ENCODE data around the gene KLHL21.
"Not testable (repeated sequence)": the region's sequence is repeated elsewhere in the genome, so short reads cannot be mapped to it uniquely, and the experiment has no call there.

KLHL21 gene

GRCh38 chr1:6602669-6603237 lies at the start of gene KLHL21:
Gene KLHL21 (minus strand): TSS chr1:6602869. CDS start chr1:6602817, 52 bp downstream.
- DNase-seq, result peak; percentile 79

GRCh38 chr1:6651909-6652308 lies 49.2 kb upstream of the KLHL21 start:
- no peak for DNase-seq

DNA sequence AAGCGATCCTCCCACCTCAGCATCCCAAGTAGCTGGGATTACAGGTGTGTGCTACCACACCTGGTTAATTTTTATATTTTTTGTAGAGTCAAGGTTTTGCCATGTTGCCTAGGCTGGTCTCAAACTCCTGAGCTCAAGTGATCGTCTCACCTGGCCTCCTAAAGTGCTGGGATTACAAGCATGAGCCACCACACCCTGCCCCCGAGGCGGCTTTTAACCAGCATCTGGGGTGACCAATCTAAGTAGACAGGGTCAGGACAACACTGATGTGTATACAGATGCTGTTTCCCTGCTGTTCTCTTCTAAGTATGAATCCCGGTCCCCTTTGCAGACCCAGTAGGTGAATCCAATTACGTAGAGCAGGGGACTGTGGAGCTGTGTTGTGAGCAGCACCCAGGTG lies 45.9 kb upstream of the KLHL21 start:
- DNase-seq, result no peak

GRCh38 chr1:6646499-6647148 lies 44.0 kb upstream of the KLHL21 start:
- no peak for DNase-seq

DNA sequence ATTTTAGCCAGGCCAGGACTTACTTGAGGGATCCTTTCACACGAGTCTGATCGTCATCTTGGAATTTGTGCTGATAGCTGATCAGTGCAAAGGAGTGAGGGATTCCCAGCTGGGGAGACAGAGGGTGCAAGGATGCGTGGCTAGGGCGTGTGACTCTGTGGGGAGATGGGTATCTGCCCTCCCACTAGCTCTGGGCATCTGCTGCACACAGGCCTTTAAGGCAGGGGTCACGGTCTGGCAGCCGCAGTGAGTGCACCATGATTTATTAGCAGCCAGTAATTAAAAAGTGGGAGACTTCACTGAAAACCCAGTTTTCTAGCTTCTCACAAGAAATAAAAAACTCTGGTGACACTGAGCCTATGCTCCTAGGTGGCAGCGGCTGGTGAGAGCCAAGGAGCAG lies 42.3 kb upstream of the KLHL21 start:
- no peak for DNase-seq

GRCh38 chr1:6640867-6641266 lies 38.2 kb upstream of the KLHL21 start:
- DNase-seq, result not testable (repeated sequence)

DNA sequence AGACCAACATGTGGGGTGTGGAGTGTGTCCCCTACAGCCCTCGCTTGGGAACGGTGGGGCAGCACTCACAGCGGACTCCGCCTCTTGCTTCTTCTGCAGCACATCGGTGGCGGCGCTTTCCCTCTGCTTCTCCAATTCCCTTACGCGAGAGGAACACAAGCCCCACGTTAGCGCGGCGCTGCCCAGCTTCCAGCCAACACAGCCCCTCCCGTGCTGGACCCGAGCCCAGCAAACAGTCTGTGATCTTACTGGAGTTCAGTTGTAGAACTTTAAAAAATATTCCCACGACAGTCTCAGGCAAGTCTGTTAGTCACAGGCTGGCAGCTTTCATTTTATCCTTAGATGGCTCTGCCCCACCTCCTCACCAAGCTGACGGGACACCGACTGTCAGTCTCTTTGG lies 35.6 kb upstream of the KLHL21 start:
- DNase-seq, result no peak

DNA sequence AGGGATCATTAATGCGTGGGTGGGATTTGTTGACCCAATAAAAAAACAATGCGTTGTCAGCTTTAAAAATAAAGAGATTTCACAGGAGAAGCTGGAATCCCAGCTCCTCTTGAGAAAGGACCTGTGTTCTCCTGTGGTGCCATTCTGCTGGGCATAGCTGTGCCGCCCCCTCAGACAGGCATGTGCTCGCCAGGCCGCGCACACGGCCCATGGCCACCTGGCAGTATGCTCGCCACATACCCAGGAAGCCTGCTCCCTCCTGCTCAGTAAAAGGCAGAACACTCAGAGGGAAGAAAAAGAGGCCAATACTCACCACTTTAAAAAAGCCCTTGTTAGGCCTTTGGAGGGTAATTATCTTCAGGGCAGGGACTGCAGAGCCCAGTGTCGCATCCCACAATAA lies 35.1 kb upstream of the KLHL21 start:
- DNase-seq, result no peak

DNA sequence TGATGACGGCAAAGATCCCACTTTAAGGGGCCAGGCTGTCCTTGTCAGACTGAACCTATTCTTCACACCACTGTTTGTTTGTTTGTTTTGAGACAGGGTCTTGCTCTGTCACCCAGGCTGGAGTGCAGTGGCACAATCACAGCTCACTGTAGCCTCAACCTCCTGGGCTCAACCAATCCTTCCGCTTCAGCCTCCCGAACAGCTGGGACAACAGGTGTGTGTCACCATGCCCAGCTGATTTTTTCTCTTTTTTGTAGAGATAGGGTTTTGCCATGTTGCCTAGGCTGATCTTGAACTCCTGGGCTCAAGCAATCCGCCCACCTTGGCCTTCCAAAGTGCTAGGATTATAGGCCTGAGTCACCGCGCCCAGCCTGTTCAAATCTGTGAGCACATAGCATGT lies 34.1 kb upstream of the KLHL21 start:
- DNase-seq, result not testable (repeated sequence)

DNA sequence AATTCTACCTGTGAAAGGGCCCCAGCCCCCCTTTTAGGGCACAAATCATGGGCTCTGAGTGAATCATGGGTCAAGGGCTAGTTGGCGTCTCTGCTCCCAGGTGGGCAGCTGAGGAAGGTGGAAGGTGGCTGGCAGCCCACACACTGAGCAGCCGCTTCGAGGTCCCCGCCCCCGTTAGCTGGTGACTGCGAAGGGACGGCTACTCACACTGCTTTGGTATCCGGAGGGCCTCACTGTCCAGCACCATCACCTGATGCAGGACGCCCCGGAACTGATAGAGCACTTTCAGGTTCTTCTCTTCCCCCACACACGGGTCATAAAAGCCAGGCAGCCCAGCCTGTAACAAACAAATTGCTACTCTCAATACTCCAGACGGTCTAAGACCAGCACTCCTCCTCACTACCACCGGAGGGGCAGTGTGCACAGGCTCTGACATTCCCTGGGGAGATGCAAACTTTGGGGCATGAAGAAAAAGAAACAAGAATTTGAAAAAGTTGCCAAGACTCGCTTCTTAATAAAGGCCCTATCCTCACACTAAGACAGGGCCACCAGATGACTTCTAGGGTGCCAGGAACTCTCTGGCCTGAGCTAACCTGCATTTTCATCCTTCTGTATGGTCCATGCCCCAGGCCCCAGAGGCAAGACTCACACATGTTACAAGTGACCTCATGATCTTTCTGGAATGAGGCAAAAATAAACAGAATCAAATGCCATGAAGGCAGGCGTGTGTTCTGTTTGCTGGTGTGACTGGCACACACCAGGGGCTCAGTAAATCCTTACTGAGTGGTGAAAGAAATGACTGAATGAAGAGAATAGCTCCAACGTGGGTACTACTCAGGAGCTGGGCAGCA lies 33.5 kb upstream of the KLHL21 start:
- no peak for DNase-seq

DNA sequence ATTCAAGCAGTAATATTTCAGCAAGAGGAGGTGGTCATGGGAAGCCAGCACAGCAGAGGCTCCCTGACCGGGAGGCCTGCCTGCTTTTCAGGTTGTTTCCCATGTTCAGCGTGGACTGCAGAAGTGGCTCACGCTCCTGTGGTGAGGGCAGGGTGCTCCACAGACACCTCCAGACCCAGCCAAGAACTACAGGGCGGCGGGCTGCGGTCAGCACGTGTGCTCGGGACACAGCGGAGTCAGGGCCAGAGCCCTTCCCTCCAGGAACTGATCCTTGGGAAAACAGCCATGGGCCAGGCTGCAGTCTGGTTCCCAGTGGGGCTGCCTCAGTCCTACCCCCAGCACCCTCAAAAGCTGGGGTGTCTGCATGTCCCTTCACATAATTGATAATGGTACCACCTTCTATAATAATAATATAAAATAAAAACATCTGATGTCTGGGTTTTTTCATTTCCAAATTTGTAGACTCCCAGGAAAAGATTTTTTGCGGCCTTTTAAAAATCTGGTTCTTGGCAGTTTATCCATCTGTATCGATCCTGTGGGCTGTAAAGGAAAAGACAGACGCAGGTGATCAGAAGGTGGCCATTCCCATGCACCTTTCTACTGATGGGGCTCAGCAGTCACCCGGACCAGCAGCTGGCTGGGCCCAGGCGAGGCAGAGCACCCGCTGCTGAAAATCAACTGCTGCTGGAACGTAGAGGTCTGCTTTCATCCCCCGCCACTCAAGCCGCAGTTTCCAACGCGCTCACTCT lies 32.7 kb upstream of the KLHL21 start:
- DNase-seq, result no peak

- DNase-seq, result no peak
These were observed 31.8 kb upstream of the KLHL21 start for GRCh38 chr1:6634371-6635052.

DNA sequence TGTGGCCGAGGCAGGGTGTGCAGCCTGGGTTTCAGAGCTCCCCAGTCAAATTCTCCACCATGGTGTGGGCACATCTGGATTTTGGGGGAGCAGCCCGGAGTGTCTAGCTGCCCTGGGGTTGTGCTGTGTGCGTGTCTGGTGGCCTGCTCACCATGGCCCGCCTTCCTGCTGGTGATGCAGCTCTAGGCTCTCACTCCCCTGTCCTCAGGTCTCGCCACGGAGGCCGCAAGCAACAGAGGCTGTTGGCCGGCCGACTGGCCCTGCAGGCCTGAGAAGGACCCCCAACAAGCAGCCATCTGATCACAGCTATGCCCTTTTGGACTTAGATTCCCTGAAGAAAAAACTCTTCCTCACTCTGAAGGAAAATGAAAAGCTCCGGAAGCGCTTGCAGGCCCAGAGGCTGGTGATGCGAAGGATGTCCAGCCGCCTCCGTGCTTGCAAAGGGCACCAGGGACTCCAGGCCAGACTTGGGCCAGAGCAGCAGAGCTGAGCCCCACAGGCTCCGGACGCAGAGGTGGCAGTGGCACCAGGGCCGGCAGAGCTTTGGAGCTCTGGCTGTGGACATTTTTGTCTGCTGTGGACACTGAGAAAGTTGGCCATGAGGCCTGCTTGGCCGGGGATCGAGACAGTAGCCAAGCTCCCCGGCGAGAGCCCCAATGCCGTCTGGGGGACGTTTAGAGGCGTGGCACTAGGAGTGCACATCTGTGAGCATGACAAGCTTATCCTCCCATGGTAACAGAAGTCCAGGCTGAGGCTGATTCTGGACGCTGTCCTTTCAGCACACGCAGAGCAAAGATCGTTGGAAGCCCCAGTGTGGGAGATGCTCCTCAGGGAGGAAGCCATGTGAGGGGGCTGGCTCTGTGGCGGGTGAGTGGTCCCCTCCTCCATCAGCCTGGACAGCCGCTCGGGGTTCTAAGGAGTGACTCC lies 30.2 kb upstream of the KLHL21 start:
- no peak for DNase-seq

GRCh38 chr1:6631058-6631457 lies 28.4 kb upstream of the KLHL21 start:
- DNase-seq, result no peak

- no peak for DNase-seq
These were observed 27.4 kb upstream of the KLHL21 start for GRCh38 chr1:6630027-6630426.

DNA sequence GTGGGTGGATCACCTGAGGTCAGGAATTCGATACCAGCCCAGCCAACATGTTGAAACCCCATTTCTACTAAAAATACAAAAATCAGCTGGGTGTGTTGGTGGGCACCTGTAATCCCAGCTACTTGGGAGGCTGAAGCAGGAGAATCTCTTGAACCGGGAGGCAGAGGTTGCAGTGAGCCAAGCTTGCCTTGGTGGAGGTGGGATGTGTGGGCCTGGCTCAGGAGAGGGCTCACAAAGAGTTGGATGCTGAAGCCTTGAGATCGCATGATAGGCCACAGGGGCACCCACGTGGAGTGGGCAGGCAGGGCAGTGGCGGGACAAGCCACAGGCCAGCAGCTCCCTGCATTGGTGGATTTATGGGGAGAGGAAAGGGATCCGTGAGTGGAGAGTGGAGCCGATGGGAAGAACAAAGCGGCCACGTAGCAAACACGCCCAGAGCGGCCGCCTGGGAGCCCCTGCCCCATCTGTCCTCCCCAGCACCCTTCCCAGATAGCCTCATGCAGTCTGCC lies 26.4 kb upstream of the KLHL21 start:
- DNase-seq, result no peak

DNA sequence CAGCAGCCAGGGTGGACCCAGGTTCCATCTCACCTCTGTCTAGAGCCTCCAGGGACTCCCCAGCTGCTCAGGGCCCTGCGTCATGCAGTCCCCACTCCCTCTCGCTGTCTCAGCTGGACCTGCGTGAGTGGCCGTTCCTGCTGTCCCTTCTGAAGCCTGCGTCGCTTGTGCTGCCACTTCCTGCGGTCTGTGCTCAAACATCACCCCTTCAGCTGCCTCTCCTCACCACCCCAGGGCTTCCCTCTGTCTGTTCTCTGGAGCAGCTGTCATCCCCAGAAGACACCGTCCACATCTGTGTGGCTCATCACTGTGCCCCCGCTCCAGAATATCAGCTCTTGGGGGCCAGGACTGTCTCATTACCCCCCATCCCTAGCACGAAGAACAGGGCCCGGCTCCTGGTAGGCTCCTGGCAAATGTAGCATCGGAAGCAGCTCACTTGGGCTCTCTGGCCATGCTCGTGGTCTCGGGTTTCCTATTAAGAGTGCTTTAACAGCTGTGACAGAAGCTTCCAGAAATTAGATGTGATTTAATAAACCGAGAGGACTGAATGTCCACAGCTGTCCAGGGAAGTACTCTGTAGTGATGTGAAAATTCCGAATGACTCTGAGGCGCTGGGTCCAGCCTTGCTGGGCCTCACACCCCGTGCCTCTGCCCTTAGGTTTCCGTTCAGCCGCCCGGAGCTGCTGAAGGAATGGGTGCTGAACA lies 25.3 kb upstream of the KLHL21 start:
- no peak for DNase-seq

GRCh38 chr1:6627031-6627430 lies 24.4 kb upstream of the KLHL21 start:
- DNase-seq, result no peak

DNA sequence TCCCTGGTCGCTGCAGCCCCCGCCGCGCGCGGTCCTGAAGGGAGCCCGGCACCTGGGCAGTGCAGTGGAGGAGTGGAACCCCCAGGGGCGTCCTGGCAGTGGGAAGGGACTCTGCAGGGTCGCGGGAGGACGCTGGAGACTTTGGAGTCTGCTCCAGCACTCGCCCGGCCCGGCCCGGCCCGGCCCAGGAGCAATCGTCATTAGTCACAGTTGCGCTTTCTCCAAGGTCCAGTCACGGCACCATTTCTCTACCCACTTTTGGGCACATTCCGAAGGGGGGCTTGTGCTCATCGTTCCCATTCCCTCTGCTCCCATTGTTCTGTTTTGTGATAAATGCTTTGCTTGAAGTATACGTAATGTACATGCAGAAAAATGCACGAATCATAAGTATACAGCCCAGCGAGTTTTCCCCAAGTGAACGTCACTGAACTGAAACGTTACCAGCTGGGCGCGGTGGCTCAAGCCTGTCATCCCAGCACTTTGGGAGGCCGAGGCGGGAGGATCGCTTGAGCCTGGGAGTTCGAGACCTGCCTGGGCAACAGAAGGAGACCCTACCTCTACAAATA lies 23.0 kb upstream of the KLHL21 start:
- no peak for DNase-seq
